ENCODE results near the gene GRP. TPM values are rescaled to one million over a fixed set of nuclear protein-coding genes. Genes with fewer than 3 reads are reported as not detected.
"Not testable (repeated sequence)": the region's sequence is repeated elsewhere in the genome, so short reads cannot be mapped to it uniquely, and the experiment has no call there.

The GRP gene
- total and polyA plus RNA-seq, 5 donors: not detected

GRCh38 chr18:59229701-59230443 lies 9.9 kb downstream of the GRP start:
- ATAC-seq (no peak), DNase-seq (no peak)
- intact Hi-C loops (cut with DNase I): no loop called here
- Histone ChIP-seq H3K4me1 (ENCODE audit: control insufficient read depth, insufficient read depth, low read length) (no peaks in the 10 kb centered on the region), H3K27me3 (ENCODE audit: control insufficient read depth, insufficient read depth) (no peaks in the 10 kb centered on the region), H3K4me3 (ENCODE audit: low read length) (no peak overlapping the region), H3K27ac (ENCODE audit: low read length) (no peak overlapping the region), H3K9me3 (ENCODE audit: control insufficient read depth, low read length) (no peaks in the 10 kb centered on the region)
- 72% methylated on average over 6 of the region's 6 CpGs for WGBS

DNA sequence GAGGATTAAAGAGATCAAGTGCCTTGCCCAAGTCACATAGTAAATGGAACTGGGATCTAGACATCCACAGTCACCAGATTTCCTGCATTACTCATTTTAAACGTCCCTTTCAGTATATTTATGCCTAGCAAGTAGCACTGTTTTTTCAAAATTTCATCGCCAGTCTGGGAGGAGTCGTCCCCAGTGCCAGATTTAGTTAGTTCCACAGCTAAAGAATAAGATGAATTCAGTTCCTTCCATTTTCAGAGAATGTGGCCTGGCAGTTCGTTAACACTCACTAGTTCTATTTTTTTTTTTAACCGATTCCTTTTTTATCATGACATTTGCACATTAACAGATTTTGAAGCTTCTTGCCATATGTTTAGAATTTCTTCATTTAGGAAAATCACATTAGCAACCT lies 11.2 kb downstream of the GRP start:
- intact Hi-C loops (cut with DNase I): no loop called here
- WGBS: 71% methylated on average over 5 of the region's 5 CpGs
- H3K27me3 ChIP-seq (ENCODE audit: control insufficient read depth, insufficient read depth): no peaks in the 10 kb centered on the region
- no peaks in the 10 kb centered on the region for H3K4me1 ChIP-seq (ENCODE audit: control insufficient read depth, insufficient read depth, low read length)
- no peak for DNase-seq
- no peak for ATAC-seq
- no peak overlapping the region for H3K27ac ChIP-seq (ENCODE audit: low read length)
- no peak overlapping the region for H3K4me3 ChIP-seq (ENCODE audit: low read length)
- no peaks in the 10 kb centered on the region for H3K9me3 ChIP-seq (ENCODE audit: control insufficient read depth, low read length)

GRCh38 chr18:59231877-59232276 lies 11.9 kb downstream of the GRP start:
- Histone ChIP-seq H3K27me3 (ENCODE audit: control insufficient read depth, insufficient read depth) (no peaks in the 10 kb centered on the region), H3K4me1 (ENCODE audit: control insufficient read depth, insufficient read depth, low read length) (no peaks in the 10 kb centered on the region), H3K9me3 (ENCODE audit: control insufficient read depth, low read length) (no peaks in the 10 kb centered on the region), H3K27ac (ENCODE audit: low read length) (no peak overlapping the region), H3K4me3 (ENCODE audit: low read length) (no peak overlapping the region)
- DNase-seq (no peak), ATAC-seq (no peak)
- WGBS: 50% methylated on average over 2 of the region's 2 CpGs
- intact Hi-C loops (cut with DNase I): no loop called here

GRCh38 chr18:59232309-59233016 lies 12.5 kb downstream of the GRP start:
- DNase-seq (no peak), ATAC-seq (no peak)
- no peaks in the 10 kb centered on the region for H3K27me3 ChIP-seq (ENCODE audit: control insufficient read depth, insufficient read depth)
- H3K4me1 ChIP-seq (ENCODE audit: control insufficient read depth, insufficient read depth, low read length): no peaks in the 10 kb centered on the region
- intact Hi-C loops (cut with DNase I): no loop called here
- H3K4me3 ChIP-seq (ENCODE audit: low read length): no peak overlapping the region
- H3K27ac ChIP-seq (ENCODE audit: low read length): no peak overlapping the region
- WGBS: 65% methylated on average over 5 of the region's 5 CpGs
- H3K9me3 ChIP-seq (ENCODE audit: control insufficient read depth, low read length): no peaks in the 10 kb centered on the region

DNA sequence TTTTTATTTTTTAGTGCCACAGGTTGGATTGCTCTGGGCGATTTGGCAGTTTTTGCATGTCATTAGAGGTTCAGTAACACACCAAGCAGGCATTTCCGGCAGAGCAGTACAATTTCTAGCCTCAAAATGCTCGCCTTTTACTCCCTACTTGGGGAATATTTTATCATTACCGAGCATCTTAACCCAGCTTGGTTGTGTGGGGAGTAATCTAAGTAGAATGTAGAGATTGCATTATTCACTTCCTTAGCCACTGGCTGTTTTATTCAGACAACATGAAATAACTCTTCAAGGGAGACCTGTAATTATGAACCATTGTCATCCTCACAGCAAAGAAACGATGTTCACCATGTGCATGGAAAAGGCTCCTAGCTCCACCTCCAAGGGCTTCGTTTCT lies 13.1 kb downstream of the GRP start:
- intact Hi-C loops (cut with DNase I): no loop called here

DNA sequence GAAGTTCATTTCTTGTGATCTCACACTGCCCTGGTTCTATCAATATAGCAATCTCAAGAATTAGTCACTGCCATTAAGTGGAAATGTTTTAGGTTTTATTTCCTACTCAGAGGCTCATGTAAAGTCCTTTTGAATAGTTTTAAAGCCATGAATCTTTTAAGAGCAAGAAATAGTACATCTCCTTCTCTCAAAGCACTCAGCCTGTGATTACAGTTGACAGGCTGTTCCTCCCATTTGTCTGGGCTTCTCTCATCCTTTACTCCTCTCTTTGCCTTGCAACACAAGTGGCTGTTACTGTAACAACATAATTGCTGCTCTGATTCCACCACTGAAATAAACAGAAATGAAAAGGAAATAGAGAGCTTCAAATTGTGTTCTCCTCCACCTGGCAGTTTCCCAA lies 18.4 kb downstream of the GRP start:
- DNase-seq: no peak
- Histone ChIP-seq H3K4me1 (ENCODE audit: control insufficient read depth, insufficient read depth, low read length) (no peaks in the 10 kb centered on the region), H3K4me3 (ENCODE audit: low read length) (no peak overlapping the region), H3K27me3 (ENCODE audit: control insufficient read depth, insufficient read depth) (no peaks in the 10 kb centered on the region), H3K9me3 (ENCODE audit: control insufficient read depth, low read length) (no peaks in the 10 kb centered on the region), H3K27ac (ENCODE audit: low read length) (no peak overlapping the region)
- intact Hi-C loops (cut with DNase I): no loop called here
- no peak for ATAC-seq

More for the DNA sequence above, 13.1 kb downstream of the GRP start:
- no peaks in the 10 kb centered on the region for H3K9me3 ChIP-seq (ENCODE audit: control insufficient read depth, low read length)
- no peak overlapping the region for H3K4me3 ChIP-seq (ENCODE audit: low read length)
- no peaks in the 10 kb centered on the region for H3K4me1 ChIP-seq (ENCODE audit: control insufficient read depth, insufficient read depth, low read length)
- DNase-seq (no peak), ATAC-seq (no peak)
- no peaks in the 10 kb centered on the region for H3K27me3 ChIP-seq (ENCODE audit: control insufficient read depth, insufficient read depth)
- WGBS: 88% methylated on average over 6 of the region's 6 CpGs
- no peak overlapping the region for H3K27ac ChIP-seq (ENCODE audit: low read length)

- WGBS: 58% methylated on average over 4 of the region's 4 CpGs
- Histone ChIP-seq H3K9me3 (ENCODE audit: control insufficient read depth, low read length) (no peaks in the 10 kb centered on the region), H3K4me1 (ENCODE audit: control insufficient read depth, insufficient read depth, low read length) (no peaks in the 10 kb centered on the region), H3K27ac (ENCODE audit: low read length) (no peak overlapping the region), H3K27me3 (ENCODE audit: control insufficient read depth, insufficient read depth) (no peaks in the 10 kb centered on the region), H3K4me3 (ENCODE audit: low read length) (no peak overlapping the region)
- intact Hi-C loops (cut with DNase I): loop anchor here in 2 of 4 donors (10.0 kb wide), 2 partner anchors 155 to 165 kb away; no protein-coding TSS in a partner anchor
- DNase-seq (no peak), ATAC-seq (no peak)
These were observed 19.7 kb downstream of the GRP start for GRCh38 chr18:59239642-59240041.

DNA sequence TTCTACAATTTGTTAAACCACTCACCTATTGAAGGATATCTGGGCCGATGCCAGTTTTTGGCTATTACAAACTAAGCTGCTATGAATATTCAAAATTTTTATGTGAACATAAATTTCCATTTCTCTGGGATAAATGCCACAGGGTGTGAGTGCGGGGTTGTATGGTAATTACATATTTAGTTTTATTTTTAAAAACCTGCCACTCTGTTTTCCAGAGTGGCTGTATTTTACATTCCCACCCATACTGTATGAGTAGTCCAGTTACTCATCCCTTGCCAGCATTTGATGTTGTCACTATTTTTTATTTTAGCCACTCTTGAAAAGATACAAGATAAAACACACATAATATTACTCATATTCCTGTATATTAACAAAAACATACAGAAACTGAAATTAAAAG lies 22.9 kb downstream of the GRP start:
- intact Hi-C loops (cut with DNase I): loop anchor here in 2 of 4 donors (10.0 kb wide), 2 partner anchors 152 to 162 kb away; no protein-coding TSS in a partner anchor
- ATAC-seq (no peak), DNase-seq (no peak)
- Histone ChIP-seq H3K9me3 (ENCODE audit: control insufficient read depth, low read length) (no peaks in the 10 kb centered on the region), H3K27me3 (ENCODE audit: control insufficient read depth, insufficient read depth) (no peaks in the 10 kb centered on the region), H3K4me3 (ENCODE audit: low read length) (no peak overlapping the region), H3K4me1 (ENCODE audit: control insufficient read depth, insufficient read depth, low read length) (no peaks in the 10 kb centered on the region), H3K27ac (ENCODE audit: low read length) (no peak overlapping the region)
- WGBS: 90% methylated on average over 2 of the region's 2 CpGs

GRCh38 chr18:59246796-59247195 lies 26.8 kb downstream of the GRP start:
- WGBS: 18% methylated on average over 4 of the region's 4 CpGs
- no peak for ATAC-seq
- H3K27me3 ChIP-seq (ENCODE audit: control insufficient read depth, insufficient read depth): no peaks in the 10 kb centered on the region
- H3K4me1 ChIP-seq (ENCODE audit: control insufficient read depth, insufficient read depth, low read length): no peaks in the 10 kb centered on the region
- H3K9me3 ChIP-seq (ENCODE audit: control insufficient read depth, low read length): no peaks in the 10 kb centered on the region
- H3K27ac ChIP-seq (ENCODE audit: low read length): no peak overlapping the region
- DNase-seq: no peak
- H3K4me3 ChIP-seq (ENCODE audit: low read length): no peak overlapping the region
- intact Hi-C loops (cut with DNase I): loop anchor here in 3 of 4 donors (5.0 to 10.0 kb wide), 3 partner anchors 148 to 158 kb away; no protein-coding TSS in a partner anchor

DNA sequence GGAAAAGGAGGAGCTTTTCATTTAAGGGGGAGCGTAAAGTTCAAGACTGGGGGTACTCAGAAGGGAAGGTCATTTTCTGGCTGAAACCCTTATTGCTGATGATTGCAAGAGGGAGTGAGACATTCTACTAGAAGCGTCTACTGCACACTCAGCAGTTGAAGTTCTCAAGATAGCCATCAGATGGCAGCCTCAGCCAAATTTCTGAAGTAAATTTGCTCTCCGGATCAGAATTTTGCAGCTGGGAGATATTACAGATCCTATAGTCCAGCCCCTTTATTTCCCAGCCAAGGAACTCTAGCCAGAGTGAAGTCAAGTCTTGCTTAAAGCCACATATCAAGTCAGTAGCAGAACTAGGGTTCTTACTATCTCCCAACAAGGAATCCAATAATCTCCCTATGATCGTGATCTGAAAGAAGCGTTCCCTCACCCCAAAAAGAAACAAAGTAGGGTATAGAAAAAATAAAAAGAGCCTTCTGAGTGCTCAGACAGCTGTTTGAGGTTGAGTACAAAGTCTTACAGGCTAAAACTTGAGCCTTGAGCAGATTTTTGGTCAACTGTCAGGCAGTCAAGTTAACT lies 29.3 kb downstream of the GRP start:
- H3K9me3 ChIP-seq (ENCODE audit: control insufficient read depth, low read length): no peaks in the 10 kb centered on the region
- no peak overlapping the region for H3K27ac ChIP-seq (ENCODE audit: low read length)
- ATAC-seq: peak; percentile 57 to 68
- H3K27me3 ChIP-seq (ENCODE audit: control insufficient read depth, insufficient read depth): peaks cover 4% of the 10 kb centered on the region
- WGBS: 21% methylated on average over 5 of the region's 5 CpGs
- no peak overlapping the region for H3K4me3 ChIP-seq (ENCODE audit: low read length)
- no peak for DNase-seq
- intact Hi-C loops (cut with DNase I): loop anchor here in 3 of 4 donors (5.0 to 10.0 kb wide), 3 partner anchors 146 to 156 kb away; no protein-coding TSS in a partner anchor
- no peaks in the 10 kb centered on the region for H3K4me1 ChIP-seq (ENCODE audit: control insufficient read depth, insufficient read depth, low read length)

- H3K4me1 ChIP-seq (ENCODE audit: control insufficient read depth, insufficient read depth, low read length); H3K27ac ChIP-seq (ENCODE audit: low read length); DNase-seq; ATAC-seq; H3K27me3 ChIP-seq (ENCODE audit: control insufficient read depth, insufficient read depth); intact Hi-C loops (cut with DNase I); H3K9me3 ChIP-seq (ENCODE audit: control insufficient read depth, low read length); H3K4me3 ChIP-seq (ENCODE audit: low read length): not testable (repeated sequence)
- WGBS: 81% methylated on average over 30 of the region's 30 CpGs
These were observed 35.5 kb downstream of the GRP start for GRCh38 chr18:59255491-59255890.
